HG02870 (cell line): ENCODE data around the gene PRXL2B.

Experiments used
- ATAC-seq: cut with Tn5 transposase; IDR thresholded peaks from one replicate; pipeline ENCODE4 v1.9.1; 2021; ENCODE audit warnings: mild to moderate bottlenecking, moderate library complexity; ENCODE audit not compliant: unreplicated experiment

PRXL2B gene

GRCh38 chr1:2584686-2585317 lies 1.8 kb upstream of the PRXL2B start:
- ATAC-seq, result no peak

- no peak for ATAC-seq
Measured at GRCh38 chr1:2585318-2586092, 1.1 kb upstream of the PRXL2B start.

- no peak for ATAC-seq
Measured at GRCh38 chr1:2587071-2587859, 688 bp downstream of the PRXL2B start.

GRCh38 chr1:2587860-2588571 lies 1.4 kb downstream of the PRXL2B start:
- ATAC-seq, result no peak

- ATAC-seq, result no peak
Measured at GRCh38 chr1:2588661-2589430, 2.3 kb downstream of the PRXL2B start.

- no peak for ATAC-seq
Measured at GRCh38 chr1:2589431-2590232, 3.1 kb downstream of the PRXL2B start.

GRCh38 chr1:2590233-2591141 lies 3.9 kb downstream of the PRXL2B start:
- no peak for ATAC-seq

- ATAC-seq, result no peak
Measured at GRCh38 chr1:2591233-2591580, 4.6 kb downstream of the PRXL2B start.

- no peak for ATAC-seq
Measured at GRCh38 chr1:2591581-2592261, 5.1 kb downstream of the PRXL2B start.

- ATAC-seq, result no peak
Measured at GRCh38 chr1:2592672-2593071, 6.1 kb downstream of the PRXL2B start.

- no peak for ATAC-seq
Measured at GRCh38 chr1:2593251-2593878, 6.8 kb downstream of the PRXL2B start.

- ATAC-seq, result no peak
Measured at GRCh38 chr1:2594001-2594640, 7.5 kb downstream of the PRXL2B start.

- ATAC-seq, result no peak
Measured at GRCh38 chr1:2594641-2595131, 8.1 kb downstream of the PRXL2B start.

GRCh38 chr1:2595261-2595811 lies 8.8 kb downstream of the PRXL2B start:
- ATAC-seq, result no peak

GRCh38 chr1:2595812-2596529 lies 9.4 kb downstream of the PRXL2B start:
- no peak for ATAC-seq
